SJSA1 (cell line): ENCODE data around the gene DNASE2. TPM values are rescaled to one million over a fixed set of nuclear protein-coding genes. Genes with fewer than 3 reads are reported as not detected.
"Not testable (repeated sequence)": the region's sequence is repeated elsewhere in the genome, so short reads cannot be mapped to it uniquely, and the experiment has no call there.

ENCODE experiments used
- DNase-seq, 2 experiments: peaks; one replicate each; pipeline ENCODE4 v3.0.0-alpha.2; 2015 to 2020; ENCODE audit warnings: low spot score in 2 of 2, low read depth in 1 of 2
- H3K27ac ChIP-seq: fragments of 250-450 bp; sonication (Bioruptor Pico); 2 replicates; pipeline ENCODE4 v1.5.1; 2020; ENCODE audit warnings: mild to moderate bottlenecking, moderate library complexity
- H3K27me3 ChIP-seq: fragments of 250-450 bp; sonication (Bioruptor Pico); replicated peaks from 2 replicates; pipeline ENCODE4 v1.5.1; 2020; ENCODE audit warnings: mild to moderate bottlenecking, moderate library complexity
- H3K36me3 ChIP-seq: fragments of 250-450 bp; sonication (Bioruptor Pico); 2 replicates; pipeline ENCODE4 v1.5.1; 2020; ENCODE audit warnings: mild to moderate bottlenecking
- H3K4me1 ChIP-seq: fragments of 250-450 bp; sonication (Bioruptor Pico); replicated peaks from 2 replicates; pipeline ENCODE4 v1.6.1; 2021; ENCODE audit warnings: mild to moderate bottlenecking
- H3K4me3 ChIP-seq: fragments of 250-450 bp; sonication (Bioruptor Pico); 2 replicates; pipeline ENCODE4 v1.5.1; 2020; ENCODE audit warnings: mild to moderate bottlenecking
- H3K9me3 ChIP-seq: fragments of 250-450 bp; sonication (Bioruptor Pico); replicated peaks from 2 replicates; pipeline ENCODE4 v1.5.1; 2020; ENCODE audit warnings: mild to moderate bottlenecking
- total RNA-seq: library from RNA; depleted of rRNA; stranded (reverse); fragments of >200 nt; shearing (Covaris generic); gene quantifications from 2 replicates; pipeline ENCODE4 v1.2.3, GENCODE V29; 2014

The DNASE2 gene
- total RNA-seq, 1 experiment from 2014 or later, result 21.8 TPM

GRCh38 chr19:12864143-12864542 lies 17.1 kb downstream of the DNASE2 start:
- H3K27me3 ChIP-seq, result no peaks in the 10 kb centered on the region; the same call in 1 of the 2 replicates
- no peak for DNase-seq
- H3K4me3 ChIP-seq, result no peak overlapping the region
- H3K27ac ChIP-seq, result no peak overlapping the region
- H3K4me1 ChIP-seq, result no peaks in the 10 kb centered on the region
- no peaks in the 10 kb centered on the region for H3K9me3 ChIP-seq
- H3K36me3 ChIP-seq, result no peaks in the 10 kb centered on the region

GRCh38 chr19:12859546-12859945 lies 21.7 kb downstream of the DNASE2 start:
- H3K4me1 ChIP-seq, result no peaks in the 10 kb centered on the region
- H3K4me3 ChIP-seq, result no peak overlapping the region
- H3K27ac ChIP-seq, result no peak overlapping the region
- no peaks in the 10 kb centered on the region; the same call in 1 of the 2 replicates for H3K27me3 ChIP-seq
- no peaks in the 10 kb centered on the region for H3K36me3 ChIP-seq
- no peak for DNase-seq
- H3K9me3 ChIP-seq, result no peaks in the 10 kb centered on the region

- no peak for DNase-seq
- no peak overlapping the region for H3K27ac ChIP-seq
- no peaks in the 10 kb centered on the region for H3K36me3 ChIP-seq
- H3K4me3 ChIP-seq, result no peak overlapping the region
- no peaks in the 10 kb centered on the region for H3K4me1 ChIP-seq
- no peaks in the 10 kb centered on the region for H3K9me3 ChIP-seq
- H3K27me3 ChIP-seq, result no peaks in the 10 kb centered on the region
Observed at GRCh38 chr19:12858041-12858928, 23.0 kb downstream of the DNASE2 start.

- DNase-seq, result no peak
- H3K4me1 ChIP-seq, result no peaks in the 10 kb centered on the region
- no peaks in the 10 kb centered on the region for H3K9me3 ChIP-seq
- H3K36me3 ChIP-seq, result no peaks in the 10 kb centered on the region
- H3K4me3 ChIP-seq, result no peak overlapping the region
- H3K27me3 ChIP-seq, result no peaks in the 10 kb centered on the region
- H3K27ac ChIP-seq, result no peak overlapping the region
Observed at GRCh38 chr19:12856653-12857052, 24.6 kb downstream of the DNASE2 start.

GRCh38 chr19:12847159-12848139 lies 33.8 kb downstream of the DNASE2 start:
- no peak overlapping the region for H3K27ac ChIP-seq
- H3K4me1 ChIP-seq, result peaks cover 7% of the 10 kb centered on the region
- no peak overlapping the region for H3K4me3 ChIP-seq
- H3K9me3 ChIP-seq, result no peaks in the 10 kb centered on the region
- no peaks in the 10 kb centered on the region for H3K36me3 ChIP-seq
- peak; percentile 76 to 84 for DNase-seq
- H3K27me3 ChIP-seq, result no peaks in the 10 kb centered on the region; the same call in 1 of the 2 replicates

- not testable (repeated sequence) for DNase-seq, H3K4me1 ChIP-seq, H3K36me3 ChIP-seq
Observed at GRCh38 chr19:12846613-12847012, 34.6 kb downstream of the DNASE2 start.

GRCh38 chr19:12843999-12844732 lies 37.1 kb downstream of the DNASE2 start:
- Histone ChIP-seq H3K27ac (no peak overlapping the region), H3K36me3 (no peaks in the 10 kb centered on the region), H3K9me3 (no peaks in the 10 kb centered on the region), H3K27me3 (peaks cover 28% of the 10 kb centered on the region), H3K4me3 (no peak overlapping the region), H3K4me1 (peaks cover 11% of the 10 kb centered on the region)
- DNase-seq, result no peak

More at GRCh38 chr19:12846613-12847012, 34.6 kb downstream of the DNASE2 start:
- H3K9me3 ChIP-seq, H3K27ac ChIP-seq, H3K27me3 ChIP-seq, H3K4me3 ChIP-seq: not testable (repeated sequence)

GRCh38 chr19:12843328-12843727 lies 37.9 kb downstream of the DNASE2 start:
- Histone ChIP-seq H3K9me3 (no peaks in the 10 kb centered on the region), H3K27ac (no peak overlapping the region), H3K4me3 (no peak overlapping the region), H3K4me1 (peaks cover 17% of the 10 kb centered on the region), H3K36me3 (no peaks in the 10 kb centered on the region), H3K27me3 (peaks cover 36% of the 10 kb centered on the region)
- DNase-seq, result no peak

- Histone ChIP-seq H3K4me1 (peaks cover 16% of the 10 kb centered on the region), H3K27me3 (peaks cover 43% of the 10 kb centered on the region)
Observed at GRCh38 chr19:12842511-12842910, 38.7 kb downstream of the DNASE2 start.

GRCh38 chr19:12841094-12841493 lies 40.2 kb downstream of the DNASE2 start:
- Histone ChIP-seq H3K27me3 (peaks cover 57% of the 10 kb centered on the region), H3K9me3 (no peaks in the 10 kb centered on the region)
- no peak for DNase-seq

More at GRCh38 chr19:12842511-12842910, 38.7 kb downstream of the DNASE2 start:
- Histone ChIP-seq H3K36me3 (no peaks in the 10 kb centered on the region), H3K4me3 (no peak overlapping the region), H3K9me3 (no peaks in the 10 kb centered on the region), H3K27ac (no peak overlapping the region)
- DNase-seq, result no peak

GRCh38 chr19:12840091-12841079 lies 40.9 kb downstream of the DNASE2 start:
- H3K36me3 ChIP-seq, result no peaks in the 10 kb centered on the region
- DNase-seq, result peak; percentile 28 to 76
- H3K27me3 ChIP-seq, result peaks cover 65% of the 10 kb centered on the region
- no peaks in the 10 kb centered on the region for H3K9me3 ChIP-seq
- H3K27ac ChIP-seq, result no peak overlapping the region
- no peak overlapping the region for H3K4me3 ChIP-seq
- H3K4me1 ChIP-seq, result peaks cover 20% of the 10 kb centered on the region

More at GRCh38 chr19:12841094-12841493, 40.2 kb downstream of the DNASE2 start:
- H3K4me1 ChIP-seq, result peaks cover 17% of the 10 kb centered on the region
- H3K36me3 ChIP-seq, result no peaks in the 10 kb centered on the region
- no peak overlapping the region for H3K27ac ChIP-seq
- H3K4me3 ChIP-seq, result no peak overlapping the region
